Measurements from ENCODE around the gene AEBP1. TPM values are rescaled to one million over a fixed set of nuclear protein-coding genes. Genes with fewer than 3 reads are reported as not detected.

Gene AEBP1
- total RNA-seq, 2 experiments from 2014 or later: 29.1 to 30.4 TPM

- intact Hi-C loops (cut with micrococcal nuclease): no loop called here
- H3K36me3 Mint-ChIP-seq (ENCODE audit: low read depth): no peaks in the 10 kb centered on the region
- POLR2A ChIA-PET: interaction anchor here (0.8 to 1.0 kb wide), 2 partner anchors 47 to 100 kb away, joined by 3 read pairs; no protein-coding TSS in a partner anchor
- TF ChIP-seq, protein P1, sequence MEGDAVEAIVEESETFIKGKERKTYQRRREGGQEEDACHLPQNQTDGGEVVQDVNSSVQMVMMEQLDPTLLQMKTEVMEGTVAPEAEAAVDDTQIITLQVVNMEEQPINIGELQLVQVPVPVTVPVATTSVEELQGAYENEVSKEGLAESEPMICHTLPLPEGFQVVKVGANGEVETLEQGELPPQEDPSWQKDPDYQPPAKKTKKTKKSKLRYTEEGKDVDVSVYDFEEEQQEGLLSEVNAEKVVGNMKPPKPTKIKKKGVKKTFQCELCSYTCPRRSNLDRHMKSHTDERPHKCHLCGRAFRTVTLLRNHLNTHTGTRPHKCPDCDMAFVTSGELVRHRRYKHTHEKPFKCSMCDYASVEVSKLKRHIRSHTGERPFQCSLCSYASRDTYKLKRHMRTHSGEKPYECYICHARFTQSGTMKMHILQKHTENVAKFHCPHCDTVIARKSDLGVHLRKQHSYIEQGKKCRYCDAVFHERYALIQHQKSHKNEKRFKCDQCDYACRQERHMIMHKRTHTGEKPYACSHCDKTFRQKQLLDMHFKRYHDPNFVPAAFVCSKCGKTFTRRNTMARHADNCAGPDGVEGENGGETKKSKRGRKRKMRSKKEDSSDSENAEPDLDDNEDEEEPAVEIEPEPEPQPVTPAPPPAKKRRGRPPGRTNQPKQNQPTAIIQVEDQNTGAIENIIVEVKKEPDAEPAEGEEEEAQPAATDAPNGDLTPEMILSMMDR (IDR thresholded peaks at IDR 0.05): no peak
- H3K27me3 Mint-ChIP-seq: no peaks in the 10 kb centered on the region
- ATAC-seq (no peak), DNase-seq (no peak)
- H3K27ac Mint-ChIP-seq: no peak overlapping the region
- CTCF ChIA-PET: interaction anchor here (0.6 to 1.8 kb wide), 2 partner anchors 16 to 94 kb away, joined by 3 to 7 read pairs; no protein-coding TSS in a partner anchor
- no peaks in the 10 kb centered on the region for H3K9me3 Mint-ChIP-seq
- H3K4me3 Mint-ChIP-seq: no peak overlapping the region
- H3K4me1 Mint-ChIP-seq (ENCODE audit: low read depth): peaks cover 10% of the 10 kb centered on the region
Measured at GRCh38 chr7:44147026-44147991, 43.2 kb downstream of the AEBP1 start.

DNA sequence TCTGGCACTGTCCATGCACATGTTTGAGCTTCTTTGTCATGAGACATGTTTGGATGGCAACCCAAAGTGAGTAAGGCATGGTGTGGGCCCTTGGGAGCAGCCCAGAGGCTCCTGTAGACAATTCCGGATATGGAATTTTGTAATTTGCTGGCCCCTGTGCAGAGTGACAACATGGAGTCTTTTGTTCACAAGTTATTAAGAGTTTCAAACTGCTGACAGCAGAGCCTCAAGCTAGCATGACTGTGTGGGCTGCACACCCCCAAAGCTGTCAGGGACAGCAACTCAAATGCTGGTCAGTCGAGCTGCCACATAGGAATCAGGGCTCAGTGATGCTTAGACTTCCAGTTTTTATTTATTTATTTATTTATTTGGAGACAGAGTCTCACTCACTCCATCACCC is 44.0 kb downstream of the AEBP1 start:
- Mint-ChIP-seq H3K4me1 (ENCODE audit: low read depth) (peaks cover 10% of the 10 kb centered on the region), H3K4me3 (no peak overlapping the region), H3K27ac (no peak overlapping the region), H3K9me3 (no peaks in the 10 kb centered on the region), H3K36me3 (ENCODE audit: low read depth) (no peaks in the 10 kb centered on the region), H3K27me3 (no peaks in the 10 kb centered on the region)
- no peak for ATAC-seq
- CTCF ChIA-PET: interaction anchor here (0.6 to 1.8 kb wide), 2 partner anchors 17 to 95 kb away, joined by 3 to 7 read pairs; no protein-coding TSS in a partner anchor
- intact Hi-C loops (cut with micrococcal nuclease): no loop called here
- POLR2A ChIA-PET: interaction anchor here (1.0 kb wide), 1 partner anchor 46 kb away, joined by 3 read pairs; no protein-coding TSS in a partner anchor
- TF ChIP-seq, protein P1 (IDR thresholded peaks at IDR 0.05): no peak
- no peak for DNase-seq

GRCh38 chr7:44148961-44149536 is 44.9 kb downstream of the AEBP1 start:
- no peak for ATAC-seq
- intact Hi-C loops (cut with micrococcal nuclease): no loop called here
- no peak overlapping the region for H3K27ac Mint-ChIP-seq
- DNase-seq: no peak
- ChIA-PET POLR2A (no interaction called here), CTCF (no interaction called here)
- peaks cover 10% of the 10 kb centered on the region for H3K4me1 Mint-ChIP-seq (ENCODE audit: low read depth)
- H3K9me3 Mint-ChIP-seq: no peaks in the 10 kb centered on the region
- H3K27me3 Mint-ChIP-seq: no peaks in the 10 kb centered on the region
- H3K36me3 Mint-ChIP-seq (ENCODE audit: low read depth): no peaks in the 10 kb centered on the region
- H3K4me3 Mint-ChIP-seq: no peak overlapping the region
- TF ChIP-seq, protein P1 (IDR thresholded peaks at IDR 0.05): no peak

GRCh38 chr7:44149571-44150465 is 45.7 kb downstream of the AEBP1 start:
- no peak overlapping the region for H3K4me3 Mint-ChIP-seq
- H3K27me3 Mint-ChIP-seq: no peaks in the 10 kb centered on the region
- no peaks in the 10 kb centered on the region for H3K36me3 Mint-ChIP-seq (ENCODE audit: low read depth)
- intact Hi-C loops (cut with micrococcal nuclease): no loop called here
- DNase-seq (no peak), ATAC-seq (no peak)
- peaks cover 10% of the 10 kb centered on the region for H3K4me1 Mint-ChIP-seq (ENCODE audit: low read depth)
- CTCF ChIA-PET: no interaction called here
- POLR2A ChIA-PET: no interaction called here
- no peaks in the 10 kb centered on the region for H3K9me3 Mint-ChIP-seq
- H3K27ac Mint-ChIP-seq: no peak overlapping the region
- TF ChIP-seq, protein P1 (IDR thresholded peaks at IDR 0.05): no peak
